OCI-LY7 (cell line): ENCODE results near the gene SPPL2B. TPM values are rescaled to one million over a fixed set of nuclear protein-coding genes. Genes with fewer than 3 reads are reported as not detected.
A peak's percentile ranks its signal among the peaks of the same experiment; 100 is the strongest.

Experiments
- BruUV-seq: library from RNA; stranded (reverse); fragments of 400-500 nt; replicated peaks from 2 replicates; lab custom pipeline; 2021; lab: Mats Ljungman, UMichigan
- CTCF ChIA-PET: fragments of 300-600 bp; sonication (Branson Sonifier 250); formaldehyde crosslinking; loops from one replicate; lab custom pipeline; 2022; ENCODE audit warnings: antibody characterized with exemption; ENCODE audit not compliant: unreplicated experiment; lab: Charles Lee
- POLR2A ChIA-PET: fragments of 300-600 bp; sonication (Branson Sonifier 250); formaldehyde crosslinking; loops from one replicate; lab custom pipeline; 2022; ENCODE audit warnings: antibody characterized with exemption; lab: Charles Lee
- DNase-seq: peaks from one replicate; pipeline ENCODE4 v3.0.0-alpha.2; 2015; ENCODE audit warnings: low spot score
- H2AFZ ChIP-seq: fragments of 200-600 bp; sonication (generic), shearing (Covaris generic); 2 replicates; pipeline ENCODE4 v1.6.1; 2014; ENCODE audit warnings: mild to moderate bottlenecking, antibody characterized with exemption, low read length, moderate library complexity
- H3K27ac ChIP-seq: fragments of 200-600 bp; sonication (generic); 2 replicates; pipeline ENCODE4 v1.5.1; 2014; ENCODE audit warnings: mixed run types, low read depth, mild to moderate bottlenecking, moderate library complexity, low read length, inconsistent platforms; ENCODE audit not compliant: poor library complexity, severe bottlenecking
- H3K36me3 ChIP-seq: fragments of 200-600 bp; sonication (generic); 2 replicates; pipeline ENCODE4 v1.6.1; 2014; ENCODE audit warnings: mild to moderate bottlenecking, antibody characterized with exemption, low read length, moderate library complexity, mixed read lengths; ENCODE audit not compliant: insufficient read depth
- H3K4me1 ChIP-seq: fragments of 200-600 bp; sonication (generic); 2 replicates; pipeline ENCODE4 v1.5.1; 2014; ENCODE audit warnings: mild to moderate bottlenecking, low read length; ENCODE audit not compliant: insufficient read depth, poor library complexity, severe bottlenecking
- H3K4me2 ChIP-seq: fragments of 200-600 bp; sonication (generic); 2 replicates; pipeline ENCODE4 v1.6.1; 2014; ENCODE audit warnings: mild to moderate bottlenecking, low read length
- H3K4me3 ChIP-seq: fragments of 200-600 bp; sonication (generic); 2 replicates; pipeline ENCODE4 v1.5.1; 2014; ENCODE audit warnings: mild to moderate bottlenecking, low read depth, low read length; ENCODE audit not compliant: poor library complexity, severe bottlenecking
- H3K79me2 ChIP-seq: fragments of 200-600 bp; sonication (generic); 2 replicates; pipeline ENCODE4 v1.6.1; 2016; ENCODE audit warnings: low read depth, mild to moderate bottlenecking, low read length, moderate library complexity, mixed read lengths; ENCODE audit not compliant: insufficient read depth
- H3K9me2 ChIP-seq: fragments of 200-600 bp; sonication (generic); 2 replicates; pipeline ENCODE4 v1.6.1; 2016; ENCODE audit warnings: mild to moderate bottlenecking, low read length, mixed read lengths; ENCODE audit not compliant: insufficient read depth
- H3K9me3 ChIP-seq: fragments of 200-600 bp; sonication (generic); 2 replicates; pipeline ENCODE4 v1.6.1; 2014; ENCODE audit warnings: mild to moderate bottlenecking, mixed run types, low read length, mixed read lengths
- H4K20me1 ChIP-seq: fragments of 200-600 bp; sonication (generic); 2 replicates; pipeline ENCODE4 v1.6.1; 2014; ENCODE audit warnings: mild to moderate bottlenecking, antibody characterized with exemption, low read length, moderate library complexity, mixed read lengths; ENCODE audit not compliant: insufficient read depth
- CTCF ChIP-seq: fragments of 200-600 bp; sonication (generic); conservative IDR thresholded peaks from 2 replicates; pipeline ENCODE4 v1.5.1; 2014; ENCODE audit warnings: mild to moderate bottlenecking, antibody characterized with exemption, low read length, moderate library complexity, mixed read lengths
- EZH2phosphoT487 ChIP-seq: fragments of 200-600 bp; sonication (generic); IDR thresholded peaks from 2 replicates; pipeline ENCODE4 v1.6.1; 2018; ENCODE audit warnings: low read depth, borderline replicate concordance, mild to moderate bottlenecking, mixed run types, antibody characterized with exemption, low read length, moderate library complexity, mixed read lengths
- intact Hi-C: fragments of 100-400 bp; cut with micrococcal nuclease; formaldehyde crosslinking; loops from one replicate; pipeline ENCODE4 v1.10.0; 2022; ENCODE audit not compliant: unreplicated experiment
- total RNA-seq, 2 experiments: library from RNA; depleted of rRNA in 1 of 2; stranded (reverse); fragments of >200 nt in 1 of 2; shearing (Covaris generic) in 1 of 2; gene quantifications; 2 replicates each; pipeline ENCODE4 v1.2.3, GENCODE V29; 2014 to 2022

The SPPL2B gene
- total RNA-seq, 2 experiments from 2014 or later: 106 to 191 TPM

- peaks cover 25% of the 10 kb centered on the region for H3K4me1 ChIP-seq
- H4K20me1 ChIP-seq: no peaks in the 10 kb centered on the region
- H2AFZ ChIP-seq: no peak overlapping the region
- no peak for TF ChIP-seq EZH2phosphoT487
- no peak for TF ChIP-seq CTCF
- DNase-seq: no peak
- no peak overlapping the region for H3K4me2 ChIP-seq
- H3K27ac ChIP-seq: no peak overlapping the region
- H3K36me3 ChIP-seq: peaks cover 41% of the 10 kb centered on the region
- no TSS peak for BruUV-seq
- no peak overlapping the region for H3K4me3 ChIP-seq
- POLR2A ChIA-PET: no interaction called here
- peaks cover 24% of the 10 kb centered on the region for H3K79me2 ChIP-seq
- intact Hi-C loops: no loop called here
- peaks cover 5% of the 10 kb centered on the region; the same call in 1 of the 2 replicates for H3K9me3 ChIP-seq
- H3K9me2 ChIP-seq: no peaks in the 10 kb centered on the region
- CTCF ChIA-PET: no interaction called here
Measured at GRCh38 chr19:2336528-2337328, 8.2 kb downstream of the SPPL2B start.

- no peak for DNase-seq
- no peaks in the 10 kb centered on the region for H3K9me2 ChIP-seq
- H3K36me3 ChIP-seq: peaks cover 46% of the 10 kb centered on the region
- TF ChIP-seq CTCF (0 out of 2 replicates have a peak, but pooled peaks have one; percentile 26), EZH2phosphoT487 (no peak)
- peaks cover 19% of the 10 kb centered on the region for H3K4me1 ChIP-seq
- no peak overlapping the region for H2AFZ ChIP-seq
- ChIA-PET POLR2A (no interaction called here), CTCF (no interaction called here)
- H3K27ac ChIP-seq: no peak overlapping the region
- no peak overlapping the region for H3K4me2 ChIP-seq
- H3K79me2 ChIP-seq: peaks cover 21% of the 10 kb centered on the region
- H3K9me3 ChIP-seq: peaks cover 5% of the 10 kb centered on the region; the same call in 1 of the 2 replicates
- no peaks in the 10 kb centered on the region for H4K20me1 ChIP-seq
- BruUV-seq: no TSS peak
- intact Hi-C loops: no loop called here
- no peak overlapping the region for H3K4me3 ChIP-seq
Measured at GRCh38 chr19:2337329-2337707, 8.8 kb downstream of the SPPL2B start.

- no peaks in the 10 kb centered on the region for H3K9me2 ChIP-seq
- H3K36me3 ChIP-seq: peaks cover 46% of the 10 kb centered on the region
- DNase-seq: no peak
- ChIA-PET CTCF (no interaction called here), POLR2A (no interaction called here)
- H3K79me2 ChIP-seq: peaks cover 21% of the 10 kb centered on the region
- no peaks in the 10 kb centered on the region for H4K20me1 ChIP-seq
- no peak overlapping the region for H2AFZ ChIP-seq
- H3K4me2 ChIP-seq: no peak overlapping the region
- no peak overlapping the region for H3K4me3 ChIP-seq
- peaks cover 5% of the 10 kb centered on the region; the same call in 1 of the 2 replicates for H3K9me3 ChIP-seq
- peaks cover 11% of the 10 kb centered on the region for H3K4me1 ChIP-seq
- TF ChIP-seq CTCF: no peak
- no peak for TF ChIP-seq EZH2phosphoT487
- intact Hi-C loops: no loop called here
- no TSS peak for BruUV-seq
- no peak overlapping the region for H3K27ac ChIP-seq
Measured at GRCh38 chr19:2338055-2338615, 9.7 kb downstream of the SPPL2B start.
